NCI-H748 (cell line): ENCODE results near the gene NHLH2.
A peak's percentile ranks its signal among the peaks of the same experiment; 100 is the strongest.

Experiments
- DNase-seq: peaks from one replicate; lab custom pipeline; 2025; ENCODE audit not compliant: unreplicated experiment; lab: John Stamatoyannopoulos, UW

Gene NHLH2

DNA sequence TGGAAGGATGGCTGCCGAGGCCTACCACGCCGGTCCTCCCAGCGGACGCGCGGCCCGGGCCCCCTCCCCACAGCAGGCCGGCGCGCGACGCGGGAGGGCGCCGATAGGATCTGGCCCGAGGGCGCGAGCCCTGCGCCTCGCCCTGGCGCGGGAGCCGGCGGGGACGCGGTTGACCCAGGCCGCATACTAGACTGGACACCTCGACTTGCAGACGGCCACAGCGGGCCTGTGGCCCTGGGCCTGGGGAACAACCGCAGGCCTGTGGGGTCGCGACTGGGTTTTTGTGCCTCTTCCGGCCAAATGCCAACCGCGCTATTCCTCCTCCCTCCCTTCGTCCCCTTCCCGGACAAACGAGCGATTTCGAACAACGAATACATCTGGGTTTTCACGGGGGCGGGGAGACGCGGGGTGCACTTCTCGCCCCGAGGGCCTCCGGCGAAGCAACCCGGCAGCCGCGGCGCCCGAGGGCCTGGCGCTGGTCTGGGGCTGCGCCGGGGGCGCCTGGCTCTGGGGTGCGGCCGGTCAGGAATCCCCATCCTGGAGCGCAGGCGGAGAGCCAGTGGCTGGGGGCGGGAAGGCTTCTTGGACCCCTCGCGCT lies 2.4 kb downstream of the NHLH2 start:
- DNase-seq: peak; percentile 66

DNA sequence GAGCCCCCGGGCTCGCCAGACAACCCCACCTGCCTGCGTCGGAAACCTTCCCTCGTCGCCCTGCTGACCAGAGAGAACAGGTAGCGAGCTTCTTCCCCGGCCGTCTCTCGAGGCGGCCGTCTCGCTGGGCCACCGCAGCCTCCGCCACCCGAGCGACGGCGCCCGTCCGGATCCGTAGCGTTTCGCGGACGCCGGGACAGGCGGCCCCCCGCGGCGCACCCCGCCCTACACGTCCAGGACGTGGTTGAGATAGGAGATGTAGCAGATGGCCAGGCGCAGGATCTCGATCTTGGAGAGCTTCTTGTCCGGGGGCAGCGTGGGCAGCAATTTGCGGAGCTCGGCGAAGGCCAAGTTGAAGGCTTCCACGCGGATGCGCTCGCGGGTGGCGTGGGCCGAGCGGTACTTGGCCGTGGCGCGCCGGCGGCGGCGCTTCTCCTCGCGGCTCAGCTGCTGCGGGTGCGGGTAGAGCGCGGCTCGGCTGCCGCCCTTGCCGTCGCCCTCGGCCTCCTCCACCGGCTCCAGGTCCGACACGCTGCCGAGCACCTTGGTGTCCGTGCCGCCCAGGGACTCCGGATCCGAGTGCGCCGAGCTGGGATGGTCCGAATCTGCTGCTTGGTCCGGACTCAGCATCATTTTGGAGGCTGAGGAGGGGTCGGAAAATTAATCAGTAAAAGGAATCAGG lies 3.0 kb downstream of the NHLH2 start:
- DNase-seq: peak; percentile 66

DNA sequence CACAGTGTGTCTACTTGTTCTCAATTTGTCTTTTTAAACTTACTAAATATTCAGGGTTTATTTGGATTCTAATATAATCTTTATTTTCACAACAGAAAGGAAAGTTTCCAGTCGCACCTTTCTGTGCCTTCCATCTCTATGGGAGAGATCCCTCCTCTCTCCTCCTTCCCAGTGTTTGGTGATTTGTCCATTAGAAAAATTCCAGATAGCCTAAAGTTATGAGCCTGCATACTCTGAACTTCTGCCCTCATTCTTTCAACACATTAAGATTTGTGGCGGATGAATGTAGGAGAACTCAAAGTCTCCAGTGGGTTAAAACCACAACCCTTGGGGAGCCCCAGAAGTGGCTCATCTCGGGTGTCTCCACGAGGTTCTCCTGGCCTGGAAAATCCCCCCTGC lies 3.6 kb downstream of the NHLH2 start:
- DNase-seq: no peak

DNA sequence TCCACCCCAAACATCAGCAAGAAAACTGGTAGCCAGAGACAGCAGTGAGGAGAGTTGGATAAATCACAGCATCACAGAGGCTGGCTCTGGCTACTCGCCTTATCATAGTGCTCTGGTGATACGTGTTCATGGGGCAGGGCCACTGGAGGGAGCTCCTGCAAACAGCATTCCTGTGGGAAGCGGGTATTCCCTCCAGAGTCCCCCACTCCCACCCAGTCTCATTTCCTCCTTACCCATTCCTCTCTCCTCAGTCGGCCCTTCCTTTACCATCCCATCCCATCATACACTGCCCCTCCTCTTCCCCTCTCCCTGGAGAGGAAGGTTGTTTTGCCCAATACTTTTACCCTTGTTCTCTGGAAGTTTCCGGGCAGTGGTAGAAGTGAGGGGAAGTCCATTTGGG lies 7.1 kb downstream of the NHLH2 start:
- peak; percentile 18 for DNase-seq

DNA sequence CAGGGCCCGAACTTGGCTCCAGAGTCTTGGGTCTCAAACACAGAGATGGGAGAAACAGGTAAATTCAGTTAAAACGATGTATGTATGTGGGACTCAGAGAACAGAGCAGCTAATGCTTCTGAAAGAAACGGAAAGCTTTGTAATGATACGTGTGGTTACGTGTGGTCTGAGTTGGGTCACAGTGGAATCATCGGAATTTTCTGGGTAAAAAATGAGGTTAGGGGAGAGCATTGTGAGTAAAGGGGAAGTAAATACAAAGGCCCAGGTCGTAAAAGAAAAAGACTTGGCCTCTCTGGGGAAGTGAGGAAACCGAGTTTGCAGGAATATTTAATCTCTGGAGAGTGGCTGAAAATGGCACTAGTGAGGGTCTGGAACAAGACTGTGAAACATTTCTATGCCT lies 8.3 kb downstream of the NHLH2 start:
- DNase-seq: no peak

DNA sequence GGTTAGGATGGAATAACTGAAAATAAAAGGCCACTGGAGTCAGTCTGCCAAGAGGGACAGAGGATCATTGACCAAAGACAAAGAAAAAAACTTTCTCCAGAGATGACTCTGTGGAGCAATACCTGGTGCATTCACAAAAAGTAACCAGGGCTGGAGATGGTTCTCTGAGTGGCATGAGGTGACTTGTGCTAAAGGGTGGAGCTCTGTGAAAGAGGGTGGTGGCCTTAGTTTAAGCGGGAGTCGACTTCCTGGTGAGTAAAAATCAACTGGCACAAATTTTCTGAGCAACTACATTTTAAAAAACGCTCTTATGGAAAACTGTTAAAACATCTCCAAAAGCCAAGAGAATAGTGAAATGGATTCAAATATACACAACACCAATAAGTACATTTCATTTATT lies 10.0 kb downstream of the NHLH2 start:
- DNase-seq: no peak

DNA sequence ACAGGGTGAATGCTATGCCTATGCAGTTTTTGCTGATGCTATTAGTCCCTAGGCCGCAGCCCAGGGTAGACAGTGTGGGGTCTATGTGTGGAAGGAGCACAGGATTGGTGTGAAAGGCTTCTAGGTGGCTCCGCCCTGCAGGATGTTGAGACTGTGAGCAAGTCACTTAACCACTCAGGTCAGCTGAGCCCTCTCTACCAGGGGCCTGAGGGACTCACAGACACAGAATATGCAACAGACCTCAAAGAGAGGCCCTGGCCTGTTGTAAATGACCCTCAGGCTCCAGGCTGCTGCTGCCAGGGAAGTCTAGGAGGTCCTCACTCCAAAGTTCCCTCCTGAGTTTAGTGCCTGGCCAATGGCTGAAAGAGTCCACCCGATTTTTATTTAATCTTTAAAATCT lies 11.0 kb downstream of the NHLH2 start:
- no peak for DNase-seq

DNA sequence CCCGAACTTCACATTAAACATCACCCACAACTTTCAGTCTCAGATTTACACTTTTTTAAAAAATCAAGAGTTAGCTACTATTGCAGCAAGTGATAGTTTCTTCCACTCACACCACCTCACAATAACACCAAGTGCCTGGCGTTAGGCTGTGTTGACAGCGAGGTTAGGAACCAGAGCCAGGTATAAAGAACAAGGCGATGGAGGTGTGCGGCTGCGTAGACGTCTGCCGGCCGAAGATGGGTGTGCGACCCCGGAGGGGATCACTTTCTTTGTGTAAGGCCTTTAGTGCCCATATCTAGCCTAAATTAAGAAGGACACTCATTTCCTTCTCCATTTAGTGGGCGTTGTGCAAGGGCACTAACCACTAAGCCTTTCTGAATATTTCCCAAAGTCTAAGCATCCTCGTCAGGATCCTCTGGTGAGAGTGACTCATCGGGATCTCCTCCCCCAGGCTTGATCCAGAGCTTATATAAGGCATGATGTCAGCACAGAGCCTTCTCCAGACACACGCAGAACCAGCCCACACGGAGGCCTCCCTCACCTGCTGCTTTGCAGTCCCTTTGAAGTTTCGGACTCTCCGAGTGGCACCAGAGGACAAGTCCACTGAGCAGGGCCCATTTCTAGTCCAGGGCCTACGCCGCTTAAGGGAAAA lies 11.8 kb downstream of the NHLH2 start:
- no peak for DNase-seq

DNA sequence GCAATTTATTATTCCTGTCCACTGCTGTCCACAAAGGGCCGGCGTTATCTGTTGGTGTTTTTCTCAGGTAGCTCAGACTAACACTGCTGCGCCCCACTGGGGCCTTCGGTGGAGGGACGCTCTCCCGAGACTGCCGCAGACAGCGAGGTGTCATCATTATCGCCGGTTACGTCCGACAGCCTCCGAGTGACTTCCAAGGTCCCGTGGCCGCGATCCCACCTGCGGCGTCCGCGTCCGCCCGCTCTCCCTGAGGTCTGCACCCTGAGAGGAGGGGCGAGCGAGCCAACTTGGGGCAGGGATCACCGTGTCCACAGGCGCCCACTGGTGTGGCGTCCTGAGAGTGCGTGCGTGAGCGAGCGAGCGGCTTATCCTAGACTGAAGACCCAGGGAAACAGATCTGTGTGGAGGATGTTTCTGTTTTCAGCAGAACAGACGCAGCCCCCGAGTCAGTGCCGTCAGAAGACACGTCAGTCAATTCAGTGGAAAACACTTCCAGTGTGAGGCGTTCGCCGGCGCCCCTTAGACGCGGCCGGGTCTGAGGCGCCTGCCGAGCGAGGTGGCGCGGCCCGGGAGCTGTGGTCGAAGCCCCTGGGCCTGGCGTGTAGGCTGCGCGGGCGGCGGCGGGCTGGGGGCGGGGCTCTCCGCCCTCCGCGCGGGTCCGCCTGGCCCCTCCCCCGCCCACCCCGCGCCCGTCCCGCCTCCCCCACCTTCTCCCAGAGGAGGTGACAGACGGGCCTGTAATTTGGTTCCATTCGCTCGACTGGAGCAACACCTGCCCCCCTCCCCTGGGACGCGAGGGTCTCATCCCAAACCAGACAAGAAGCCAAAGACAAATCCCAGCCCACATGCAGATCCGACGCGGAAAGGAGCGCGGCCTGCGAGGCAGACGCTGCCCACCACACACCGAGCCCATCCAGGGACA lies 12.6 kb downstream of the NHLH2 start:
- peak; percentile 69 for DNase-seq

DNA sequence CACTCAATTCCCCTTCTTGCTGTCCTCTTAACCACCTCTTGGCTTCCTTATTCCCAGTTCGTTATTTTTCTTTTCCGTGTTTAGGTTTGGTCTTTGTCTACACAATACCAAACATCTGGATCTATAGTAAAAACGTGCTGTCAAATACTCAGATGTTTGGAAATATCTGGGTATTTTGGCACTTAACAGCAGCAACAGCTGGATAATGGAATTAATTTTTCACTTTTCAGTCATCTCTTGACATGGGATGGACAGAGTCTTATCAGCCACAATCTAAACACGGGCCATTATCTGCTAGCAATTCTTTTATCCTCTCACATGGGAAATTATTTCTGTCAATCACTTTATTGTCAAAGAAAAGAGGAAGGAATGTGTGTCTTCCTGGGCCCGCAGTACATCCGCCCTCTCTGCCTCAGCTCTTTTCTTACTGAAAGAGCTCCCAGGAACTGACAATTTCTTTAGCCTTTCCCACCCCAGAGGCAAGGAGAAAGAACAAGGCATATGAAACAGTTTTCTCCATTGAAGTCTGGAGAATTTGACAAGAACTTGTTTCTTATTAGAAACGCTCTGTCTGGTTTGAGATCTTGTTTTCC lies 13.4 kb downstream of the NHLH2 start:
- no peak for DNase-seq

DNA sequence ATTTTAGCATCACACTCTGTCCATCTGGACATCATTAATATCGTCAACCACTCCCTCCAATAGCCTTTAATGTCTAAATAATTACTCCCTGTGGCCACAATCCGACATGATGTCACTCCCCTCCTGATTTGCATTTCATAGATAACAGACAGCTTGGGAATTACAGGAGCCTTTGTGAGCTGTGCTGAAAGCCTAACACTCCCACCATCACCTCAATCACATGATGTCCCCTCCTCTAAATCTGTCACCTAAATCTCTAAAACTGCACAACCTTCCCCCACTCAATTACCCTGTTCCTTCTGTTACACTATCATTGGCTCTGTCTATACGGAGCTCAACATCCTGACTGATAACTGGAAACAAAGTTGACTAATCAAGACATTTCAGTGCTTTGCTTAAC lies 14.3 kb downstream of the NHLH2 start:
- no peak for DNase-seq

DNA sequence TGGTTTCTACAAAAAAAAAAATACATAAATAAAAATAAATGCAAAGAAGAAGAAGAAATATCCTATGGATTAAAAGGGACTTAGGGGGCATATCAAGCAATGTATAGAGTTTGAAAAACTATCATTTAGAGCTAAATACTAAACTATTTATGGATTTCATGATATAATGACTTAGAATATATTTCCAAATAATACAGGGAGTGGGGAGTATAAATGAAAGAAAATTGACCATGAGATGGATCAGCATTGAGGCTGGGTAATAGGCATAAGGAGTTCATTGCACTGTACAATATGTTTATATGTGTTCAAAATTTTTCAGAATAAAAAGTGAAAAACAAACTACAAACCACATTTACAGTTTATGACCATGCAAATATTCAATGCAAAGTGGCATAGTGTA lies 18.8 kb downstream of the NHLH2 start:
- DNase-seq: no peak

DNA sequence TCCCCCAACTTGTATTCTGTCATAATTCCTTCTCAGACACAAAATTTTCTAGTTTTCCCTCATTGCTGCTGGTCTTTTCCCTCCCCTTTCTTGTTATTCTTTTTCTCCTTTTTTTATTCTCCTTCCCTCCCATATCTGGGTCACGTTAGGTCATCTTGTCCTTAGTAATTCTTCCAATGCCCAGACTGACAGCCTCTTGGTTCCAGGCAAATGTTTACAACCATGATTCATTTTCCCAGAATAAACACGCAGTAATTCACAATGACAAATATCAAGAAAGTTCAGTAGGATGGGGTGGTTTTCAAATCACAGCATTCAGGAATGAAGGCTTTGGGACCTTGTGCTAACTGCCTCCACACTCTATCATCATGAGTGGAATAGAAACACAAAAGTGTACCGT lies 25.2 kb downstream of the NHLH2 start:
- no peak for DNase-seq

DNA sequence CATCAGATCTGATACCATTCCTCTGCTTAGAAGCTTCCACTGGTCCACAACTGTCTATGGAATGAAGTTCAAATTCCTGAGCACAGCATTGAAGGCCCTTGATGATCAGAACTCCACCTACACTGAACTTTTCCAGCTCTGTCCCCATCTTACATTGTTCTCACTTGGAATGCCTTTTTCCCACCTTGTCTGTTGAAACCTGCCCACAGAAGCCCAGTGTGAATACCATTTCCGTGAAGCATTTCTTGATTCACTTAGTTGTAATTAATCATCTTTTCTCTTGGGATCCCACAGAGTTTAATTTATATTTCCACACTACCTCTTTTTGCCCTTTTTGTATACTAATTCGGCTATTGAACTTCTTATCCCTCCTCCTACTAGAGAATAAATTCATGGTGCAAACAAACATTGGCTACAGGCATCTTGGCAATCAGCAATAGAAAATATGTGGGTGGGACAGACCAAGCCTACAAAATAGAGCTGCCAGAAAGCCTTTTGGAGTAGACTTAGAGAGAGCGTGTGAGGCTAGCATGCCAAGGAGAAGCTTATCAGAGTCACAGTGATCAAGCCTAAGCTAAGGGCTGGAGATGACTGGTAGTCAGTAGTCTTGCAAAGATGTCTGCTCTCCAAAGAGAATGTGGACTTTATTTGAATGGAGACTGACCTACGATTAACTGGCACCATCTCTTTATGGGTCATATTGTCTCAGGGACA lies 26.1 kb downstream of the NHLH2 start:
- DNase-seq: no peak

DNA sequence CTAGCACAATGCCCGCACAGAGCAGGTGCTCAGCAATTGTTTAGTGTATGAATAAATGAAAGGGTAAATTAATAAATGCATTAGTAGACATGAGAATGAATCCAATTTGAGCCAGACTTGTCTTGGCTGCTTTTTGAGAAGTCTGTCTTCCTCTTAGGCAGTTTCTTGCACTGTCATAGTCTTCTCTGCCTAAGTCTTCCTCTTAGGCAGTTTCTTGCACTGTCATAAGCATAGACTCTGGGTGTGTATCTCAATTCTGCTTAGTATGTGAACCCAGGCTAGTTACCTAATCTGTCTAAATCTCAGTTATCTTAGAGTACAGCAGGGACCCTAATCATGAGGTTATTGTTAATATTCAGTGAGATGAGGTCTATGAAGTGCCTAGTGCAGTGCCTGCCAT lies 27.2 kb downstream of the NHLH2 start:
- DNase-seq: no peak

DNA sequence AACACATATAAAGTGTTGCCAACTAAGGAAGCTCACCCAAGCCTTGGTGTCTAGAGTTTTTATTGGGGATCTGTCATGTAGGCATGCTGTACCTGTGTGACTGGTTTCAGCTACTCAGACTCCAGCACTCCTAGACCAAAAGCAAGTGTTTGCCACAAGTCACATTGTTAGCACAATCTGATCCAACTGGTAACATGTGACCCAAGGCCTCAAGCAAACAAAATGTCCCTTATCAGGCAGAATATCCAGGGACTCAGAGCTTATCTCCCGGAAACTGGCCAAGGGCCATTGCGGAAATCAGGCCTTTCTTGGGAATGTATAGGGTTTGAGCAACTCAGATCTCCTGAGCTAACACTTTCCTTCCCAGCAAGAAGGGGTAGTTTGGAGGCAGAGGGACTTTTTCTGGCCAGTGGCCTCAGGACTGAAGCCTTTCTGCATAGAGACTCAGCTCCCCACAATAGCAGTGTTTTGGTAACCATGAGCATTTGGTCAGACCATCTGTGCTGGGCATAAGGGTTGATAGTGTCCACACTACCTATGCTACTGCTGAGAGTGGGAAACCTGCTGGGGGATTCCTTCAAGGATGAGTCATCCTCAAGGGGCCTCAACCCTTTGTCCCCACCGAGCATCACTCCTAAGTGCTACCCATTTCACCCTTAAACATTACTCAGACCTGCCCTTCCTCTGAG lies 29.6 kb downstream of the NHLH2 start:
- no peak for DNase-seq

DNA sequence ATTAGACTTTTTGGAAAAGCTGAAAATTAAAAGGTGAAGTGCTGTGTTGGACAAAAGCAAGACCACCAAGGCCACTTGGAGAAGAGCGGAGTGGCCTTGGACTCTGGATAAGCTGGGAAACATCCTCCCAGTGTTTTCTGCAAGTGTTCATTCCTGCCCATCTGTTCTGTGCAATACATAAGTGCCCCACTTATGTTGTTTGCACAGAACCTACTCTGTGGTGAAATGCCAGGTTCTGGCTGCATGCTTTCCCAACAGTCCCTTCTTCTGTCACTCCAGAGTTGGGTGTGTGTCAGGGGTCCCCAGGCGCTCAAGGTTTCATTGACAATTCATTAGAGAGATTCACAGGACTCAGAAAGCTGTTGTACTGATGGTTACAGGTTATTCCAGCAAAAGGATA lies 30.3 kb downstream of the NHLH2 start:
- DNase-seq: peak; percentile 29

DNA sequence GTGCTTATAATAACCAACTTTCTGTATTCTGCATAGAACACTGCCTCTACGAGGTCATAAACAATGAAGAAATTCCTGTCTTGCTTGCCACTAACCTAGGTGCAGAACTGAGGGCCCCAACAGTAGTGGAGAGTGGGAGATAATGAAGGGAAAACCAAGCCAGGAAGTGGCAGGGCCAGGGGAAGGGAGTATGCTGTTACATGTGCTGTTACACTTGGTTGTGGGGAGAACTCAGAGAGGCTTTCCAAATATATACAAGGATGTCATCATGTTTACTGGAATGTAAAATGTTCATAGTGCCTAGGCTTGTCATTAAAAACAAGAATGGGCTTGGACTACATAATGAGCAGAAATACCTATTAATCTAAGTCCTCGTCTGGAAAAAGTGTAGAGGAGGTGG lies 31.1 kb downstream of the NHLH2 start:
- no peak for DNase-seq

DNA sequence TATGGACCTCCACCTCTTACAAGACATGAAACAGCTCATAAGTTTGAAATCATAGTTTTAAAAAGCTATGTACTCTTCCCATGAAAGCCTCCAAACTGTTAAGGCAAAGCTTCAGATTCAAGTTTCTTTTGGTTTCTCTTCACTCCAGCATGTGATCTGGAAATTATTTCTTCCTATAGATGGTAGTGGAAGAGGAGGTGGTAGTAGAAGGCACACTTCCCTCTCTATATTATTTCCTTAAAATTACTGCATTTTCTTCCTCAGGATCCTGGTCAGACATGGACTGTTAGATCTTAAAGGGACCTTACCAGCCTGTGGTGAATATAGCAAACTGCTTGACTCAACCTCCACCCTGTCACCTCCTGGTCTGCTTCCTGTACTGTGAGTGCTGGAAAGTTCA lies 31.9 kb downstream of the NHLH2 start:
- no peak for DNase-seq

DNA sequence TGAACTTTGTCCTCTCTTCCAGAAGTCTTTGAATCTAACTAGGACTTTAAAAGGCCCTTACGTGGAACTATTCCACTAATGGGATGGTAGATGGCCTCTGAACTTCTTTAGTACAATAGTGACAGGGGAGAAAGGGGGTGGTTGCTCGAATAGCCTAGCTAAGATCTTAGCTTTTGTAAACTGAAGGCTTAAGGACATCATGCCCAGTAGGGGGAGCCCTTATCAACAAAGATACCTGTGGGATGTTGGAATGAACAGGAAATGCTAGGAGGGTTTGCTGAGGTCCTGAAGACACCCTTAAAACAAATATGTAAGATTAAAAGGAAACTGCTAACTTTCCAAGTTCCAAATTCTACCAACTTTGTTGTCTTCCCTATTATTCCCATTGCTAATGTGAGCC lies 33.2 kb downstream of the NHLH2 start:
- DNase-seq: peak; percentile 67
